Activated CD4-positive, CD25-positive, alpha-beta regulatory T cell treated with anti-CD3 and anti-CD28 coated beads, Interleukin-2, amount 50 U/mL, for 16 hours (primary cell): ENCODE data around the gene MAP2K6.

ENCODE experiments used
- DNase-seq: peaks from one replicate; pipeline ENCODE4 v3.0.0-alpha.2; 2020; ENCODE audit warnings: low read depth, low spot score

MAP2K6 gene

DNA sequence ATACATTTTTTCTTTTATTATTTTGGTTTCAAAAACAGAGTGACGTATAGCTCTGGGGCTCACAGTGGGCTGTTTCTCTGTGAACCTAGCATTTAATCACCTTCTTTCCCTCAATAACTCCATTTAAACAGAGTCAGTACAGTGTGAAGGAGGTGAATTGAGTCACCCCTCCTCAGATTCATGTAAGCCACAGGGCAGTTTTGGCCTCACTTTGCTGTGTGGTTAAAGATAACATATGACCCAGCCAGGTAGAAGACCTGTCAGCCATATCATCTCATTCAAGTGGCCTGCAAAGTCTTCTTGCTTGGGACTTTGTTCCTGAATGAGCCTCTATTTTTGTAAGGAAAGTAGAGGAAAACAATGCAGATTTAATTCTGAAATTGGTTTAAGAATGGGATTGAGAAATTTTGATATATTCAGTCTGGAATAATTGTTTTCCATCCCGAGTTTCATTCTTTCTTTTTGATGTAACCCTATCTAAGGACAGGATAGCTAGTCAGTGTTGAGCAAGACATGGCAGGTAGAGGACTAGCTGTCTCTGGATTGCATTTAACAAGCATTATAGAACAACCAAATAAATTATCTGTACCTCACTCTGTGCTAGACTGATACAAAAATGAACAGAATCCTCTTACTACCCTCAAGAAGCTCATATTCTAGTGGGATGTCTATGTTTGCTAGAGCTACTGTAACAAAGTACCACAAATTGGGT lies 13.1 kb downstream of the MAP2K6 start:
- DNase-seq: no peak

DNA sequence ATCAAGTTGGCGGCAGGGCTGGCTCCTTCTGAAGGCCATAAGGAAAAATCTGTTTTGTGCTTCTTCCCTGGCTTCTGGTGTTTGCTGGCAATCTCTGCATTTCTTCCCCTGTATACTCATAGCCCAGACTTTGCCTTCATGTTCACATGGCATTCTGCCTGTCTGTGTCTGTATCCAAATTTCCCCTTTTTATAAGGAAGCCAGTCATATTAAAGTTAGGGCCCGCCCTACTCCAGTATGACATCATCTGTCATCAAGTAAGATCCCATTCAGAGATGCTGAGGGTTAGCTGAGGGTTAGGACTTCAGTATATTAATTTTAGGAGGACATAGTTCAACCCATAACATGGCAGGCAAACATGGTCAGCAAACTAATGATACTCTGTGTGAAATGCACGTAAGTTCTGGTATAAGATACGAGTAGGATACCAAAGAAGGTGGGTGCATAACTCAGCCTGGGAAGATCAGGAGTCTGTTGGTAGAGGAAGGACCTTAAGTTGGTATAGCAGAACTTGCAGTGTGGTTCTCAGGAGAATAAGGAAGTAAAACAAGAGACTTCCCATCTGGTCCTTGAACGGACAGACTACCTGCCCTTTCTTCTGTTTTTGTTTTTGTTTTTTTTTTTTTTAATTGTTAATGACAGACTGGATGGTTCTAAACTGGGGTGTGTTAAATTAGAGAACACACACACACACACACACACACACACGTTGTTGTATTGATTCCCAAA lies 13.9 kb downstream of the MAP2K6 start:
- DNase-seq: no peak

DNA sequence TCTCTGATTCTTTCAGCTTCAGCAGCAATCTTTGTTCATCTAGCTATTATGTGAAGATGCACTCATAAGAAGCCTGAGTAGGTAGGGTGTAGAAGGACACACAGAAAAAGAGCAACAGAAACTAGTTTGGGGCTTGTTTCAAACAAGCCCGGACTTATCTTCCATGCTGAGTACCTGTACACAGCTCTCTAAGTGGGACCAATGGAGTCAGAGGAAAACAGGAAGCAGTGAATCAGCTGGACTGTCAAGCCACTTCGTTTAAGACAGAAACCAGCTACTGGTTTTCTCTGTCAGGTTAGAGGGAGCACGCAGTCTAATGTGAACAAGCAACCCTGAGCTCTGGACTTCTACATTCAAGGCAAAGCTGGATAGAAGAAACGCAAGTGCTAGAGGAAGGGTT lies 16.0 kb downstream of the MAP2K6 start:
- no peak for DNase-seq

DNA sequence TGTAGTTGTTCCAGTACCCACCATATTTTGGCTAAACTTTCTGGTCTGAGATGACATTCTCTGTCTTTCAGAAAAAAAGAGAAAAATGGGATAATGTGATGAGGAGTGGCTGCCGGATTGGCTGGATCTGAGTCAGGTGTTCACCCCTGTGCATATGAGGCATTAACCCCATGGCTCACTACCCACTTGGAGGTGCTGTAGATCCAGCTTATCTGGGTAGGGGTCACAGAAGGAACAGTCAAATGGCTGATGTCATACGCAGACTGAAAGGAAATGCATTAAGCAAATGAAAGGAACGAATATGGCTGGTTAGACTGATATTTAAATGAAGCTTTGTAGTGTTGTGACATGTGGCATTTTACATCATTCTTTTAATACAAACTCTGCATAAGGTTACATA lies 17.3 kb downstream of the MAP2K6 start:
- DNase-seq: no peak

DNA sequence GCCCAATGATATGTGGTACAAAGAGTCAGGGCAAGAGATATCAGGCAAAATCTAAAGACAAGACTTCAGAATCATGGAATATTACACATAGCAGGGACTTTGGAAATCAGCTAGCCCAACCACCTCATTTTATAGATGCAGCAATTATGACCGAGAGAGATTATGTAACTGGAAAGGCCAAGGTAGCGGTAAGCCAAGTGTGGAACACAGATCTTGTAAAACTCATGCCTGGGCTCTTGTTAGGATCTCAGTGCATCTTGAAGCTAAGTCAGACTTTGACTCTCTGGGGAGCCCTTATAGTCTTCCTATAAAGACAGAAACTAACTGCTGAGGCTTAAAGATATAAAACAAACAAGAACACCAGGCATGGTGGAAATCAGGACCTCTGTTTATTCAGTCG lies 18.6 kb downstream of the MAP2K6 start:
- DNase-seq: no peak

DNA sequence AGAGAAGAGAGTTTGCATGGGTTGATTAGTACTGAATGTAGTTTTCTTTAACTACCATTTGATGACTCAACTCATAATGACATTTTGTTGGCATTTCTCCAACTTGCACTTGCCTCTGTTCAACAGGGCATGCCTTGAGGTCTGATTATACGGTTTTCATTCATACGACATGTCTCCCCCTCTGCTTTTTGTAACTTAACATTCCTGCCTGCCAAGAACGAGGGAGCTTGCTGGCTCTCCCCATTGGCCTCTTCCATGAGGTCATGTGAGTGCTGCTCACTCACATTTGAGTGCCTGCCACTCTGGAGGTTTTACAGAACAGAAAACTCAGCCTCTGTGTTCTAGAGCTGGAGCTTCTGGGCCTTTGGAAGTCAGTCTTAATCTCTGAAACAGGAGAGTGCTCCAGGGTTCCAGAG lies 19.7 kb downstream of the MAP2K6 start:
- DNase-seq: no peak

DNA sequence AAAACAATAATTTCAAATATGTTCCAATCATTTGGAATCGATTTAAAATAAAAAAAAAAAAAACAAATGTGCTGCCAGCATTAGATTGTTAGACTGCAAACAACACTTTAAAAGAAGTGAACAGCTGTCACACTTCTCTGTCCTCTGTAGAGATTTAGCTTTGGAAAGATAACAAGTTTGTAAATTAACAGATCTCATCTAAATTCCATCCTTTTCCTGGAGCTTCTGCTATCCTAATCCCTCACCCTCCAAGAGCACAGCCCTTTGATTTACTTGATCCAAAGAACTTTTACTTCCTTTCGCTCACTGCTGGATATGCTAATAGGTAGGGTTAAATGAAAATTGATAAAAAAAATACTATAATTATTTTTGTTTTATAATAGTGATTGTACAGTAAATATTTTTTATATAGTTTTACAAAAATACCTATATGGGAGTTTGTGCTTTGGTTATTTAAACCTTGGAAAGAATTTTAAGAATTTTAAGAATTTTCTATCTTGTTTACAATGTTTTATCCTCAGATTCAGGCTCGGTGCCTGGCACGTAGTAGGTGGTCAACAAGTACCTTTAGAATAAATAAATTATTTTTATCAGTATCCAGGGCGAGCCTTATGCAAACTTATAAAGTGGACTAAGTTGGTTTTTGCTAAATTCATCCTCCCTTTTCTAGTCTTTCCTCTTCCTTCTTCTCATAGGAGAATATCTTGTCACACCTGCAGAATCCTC lies 21.6 kb downstream of the MAP2K6 start:
- DNase-seq: no peak

DNA sequence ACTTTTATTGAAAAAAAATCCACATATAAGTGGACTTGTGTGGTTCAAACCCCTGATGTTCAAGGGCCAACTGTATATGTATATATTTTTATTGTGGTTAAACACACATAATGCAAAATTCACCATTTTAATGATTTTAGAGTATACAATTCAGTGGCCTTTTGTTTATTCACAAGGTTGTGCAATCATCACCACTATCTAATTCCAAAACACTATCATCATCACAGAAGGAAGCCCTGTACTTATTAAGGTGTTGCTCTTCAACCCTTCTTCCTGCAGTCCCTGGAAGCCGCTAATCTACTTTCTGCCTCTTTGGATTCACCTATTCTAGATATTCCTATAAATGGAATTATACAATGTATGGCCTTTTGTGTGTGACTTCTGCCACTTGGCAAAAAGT lies 23.0 kb downstream of the MAP2K6 start:
- DNase-seq: no peak

DNA sequence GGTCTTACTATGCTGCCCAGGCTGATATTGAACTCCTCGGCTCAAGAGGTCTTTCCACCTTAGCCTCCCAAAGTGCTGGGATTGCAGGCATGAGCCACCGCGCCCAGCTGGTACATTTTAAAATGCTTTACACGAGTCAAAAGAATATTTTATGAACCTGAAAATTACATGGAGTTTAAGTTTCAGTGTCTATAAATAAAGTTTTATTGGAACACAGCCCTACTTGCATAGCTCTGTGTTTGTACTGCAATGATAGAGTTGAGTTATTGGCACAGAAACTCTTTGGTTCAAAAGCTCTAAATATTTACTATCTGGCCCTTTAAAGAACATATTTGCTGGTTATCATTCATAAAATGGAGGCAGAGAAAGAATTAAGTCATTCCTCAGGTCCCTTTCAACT lies 24.3 kb downstream of the MAP2K6 start:
- no peak for DNase-seq

DNA sequence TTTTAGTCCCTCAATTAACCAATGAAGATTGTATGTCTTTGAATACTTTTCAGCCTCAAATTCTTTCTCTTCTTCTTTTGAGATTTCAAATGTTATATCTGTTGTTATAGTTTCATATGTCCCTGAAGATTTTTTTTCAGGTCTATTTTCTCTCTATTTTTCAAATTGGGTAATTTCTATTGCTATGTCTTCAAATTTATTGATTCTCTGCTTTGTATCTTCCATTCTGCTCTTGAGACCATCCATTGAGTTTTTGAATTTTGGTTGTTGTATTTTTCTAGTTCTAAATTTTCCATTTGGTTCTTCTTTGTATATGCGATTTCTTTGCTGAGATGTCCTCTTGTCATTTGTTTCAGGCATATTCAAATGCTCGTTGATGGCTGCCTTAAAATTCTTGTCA lies 26.7 kb downstream of the MAP2K6 start:
- no peak for DNase-seq

DNA sequence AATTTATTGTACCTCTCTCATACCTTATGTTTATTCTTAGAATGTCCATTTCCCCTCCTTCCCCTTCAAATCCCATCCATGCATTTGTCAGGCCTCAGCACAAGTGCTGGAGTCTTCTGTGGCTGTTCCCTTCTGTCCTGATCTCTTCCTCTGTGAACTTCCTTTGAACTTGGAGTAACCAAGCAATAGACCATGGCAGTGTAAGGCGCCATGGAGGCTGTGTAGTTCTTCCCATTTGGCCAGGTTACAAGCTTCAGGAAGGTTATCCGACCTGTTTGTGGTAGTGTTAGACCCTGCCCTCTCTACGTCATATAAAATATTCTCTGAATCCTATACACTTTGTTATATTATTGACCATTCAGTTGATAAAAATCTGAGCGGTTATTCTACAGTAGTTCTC lies 28.6 kb downstream of the MAP2K6 start:
- DNase-seq: no peak

DNA sequence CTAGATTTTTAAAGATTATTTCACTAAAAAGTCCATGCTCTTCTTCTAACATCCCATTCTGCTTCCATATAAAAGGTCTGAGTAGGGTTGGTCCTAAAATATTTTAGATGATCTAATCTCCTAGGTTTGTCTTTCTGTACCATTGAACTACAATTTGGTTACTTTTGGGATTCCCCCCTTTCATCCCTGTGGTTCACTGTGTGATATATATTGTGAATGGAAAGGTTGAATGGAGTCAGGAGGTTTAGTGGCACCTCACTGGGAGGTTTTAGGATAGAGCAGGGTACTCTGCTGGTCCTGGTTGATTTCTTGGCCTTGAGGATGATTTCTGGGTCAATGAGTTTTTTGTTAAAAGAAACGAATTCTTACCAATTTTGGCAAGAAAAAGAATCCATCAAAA lies 29.5 kb downstream of the MAP2K6 start:
- no peak for DNase-seq

DNA sequence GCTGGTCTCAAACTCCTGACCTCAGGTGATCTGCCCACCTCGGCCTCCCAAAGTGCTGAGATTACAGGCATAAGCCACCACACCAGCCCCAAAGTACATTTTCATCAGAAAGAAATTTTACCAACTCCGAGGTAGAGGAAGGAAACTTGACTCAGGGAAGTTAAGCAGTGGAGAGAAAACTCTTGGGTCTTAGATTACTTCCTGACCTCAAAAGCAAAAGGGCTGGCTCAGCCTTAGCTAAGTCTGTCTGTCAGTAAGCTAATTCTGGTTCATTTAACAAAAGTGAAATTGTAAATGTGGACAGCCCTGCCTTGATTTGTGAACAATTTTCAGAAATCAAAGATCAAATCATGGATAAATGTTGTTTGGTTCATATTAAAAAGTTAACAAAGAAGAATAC lies 30.6 kb downstream of the MAP2K6 start:
- DNase-seq: no peak

DNA sequence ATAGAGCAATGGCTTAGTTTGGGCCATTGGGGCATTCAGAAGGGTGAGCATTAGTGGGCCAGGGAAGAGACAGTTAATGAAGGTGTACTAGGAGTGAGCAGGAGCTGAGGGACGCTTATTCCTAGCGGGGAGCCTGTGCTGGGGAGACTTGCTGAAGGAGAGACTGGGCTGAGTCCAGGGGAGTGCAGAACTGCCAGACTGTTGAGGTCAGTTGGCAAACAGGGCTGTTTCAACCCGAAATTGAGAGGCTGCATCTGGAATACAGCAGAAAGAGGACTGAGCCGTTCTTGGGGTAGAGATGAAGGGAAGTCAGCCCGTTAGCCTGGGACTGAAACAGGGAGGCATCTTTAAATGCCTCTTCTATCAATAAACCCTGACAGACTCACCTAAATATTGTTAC lies 33.2 kb downstream of the MAP2K6 start:
- DNase-seq: no peak

DNA sequence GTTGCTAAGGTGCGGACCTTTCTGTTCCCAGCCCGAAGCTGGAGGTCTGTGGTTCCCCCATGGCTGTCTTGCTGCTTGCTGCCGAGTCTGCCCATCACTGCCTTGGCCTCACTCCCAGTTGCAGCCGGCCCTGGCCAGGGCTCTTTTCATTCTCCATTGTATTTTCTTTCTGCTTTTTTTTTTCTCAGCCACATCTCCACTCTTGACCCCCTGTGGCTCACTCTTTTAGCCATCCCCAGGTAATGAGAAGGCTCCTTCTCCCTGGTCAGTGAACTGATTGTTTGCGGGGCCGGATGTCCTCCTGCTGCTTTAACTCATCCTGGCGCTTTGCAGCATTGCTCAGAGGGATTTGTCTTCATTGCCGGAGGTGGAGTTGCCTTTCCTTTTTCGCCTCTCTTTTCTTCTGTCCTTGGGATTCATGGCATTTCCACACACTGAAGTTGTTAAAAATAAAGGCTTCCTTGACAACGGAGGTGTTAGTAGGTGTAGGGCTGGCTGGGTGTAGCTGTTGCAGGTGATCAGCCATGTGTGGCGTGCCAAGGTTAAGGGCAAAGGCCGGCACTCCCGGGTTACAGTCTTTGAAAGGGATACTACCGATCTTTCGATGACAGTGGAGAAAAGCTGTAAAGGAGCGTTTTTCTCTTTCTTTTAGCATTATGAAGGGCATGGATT lies 34.1 kb downstream of the MAP2K6 start:
- no peak for DNase-seq

DNA sequence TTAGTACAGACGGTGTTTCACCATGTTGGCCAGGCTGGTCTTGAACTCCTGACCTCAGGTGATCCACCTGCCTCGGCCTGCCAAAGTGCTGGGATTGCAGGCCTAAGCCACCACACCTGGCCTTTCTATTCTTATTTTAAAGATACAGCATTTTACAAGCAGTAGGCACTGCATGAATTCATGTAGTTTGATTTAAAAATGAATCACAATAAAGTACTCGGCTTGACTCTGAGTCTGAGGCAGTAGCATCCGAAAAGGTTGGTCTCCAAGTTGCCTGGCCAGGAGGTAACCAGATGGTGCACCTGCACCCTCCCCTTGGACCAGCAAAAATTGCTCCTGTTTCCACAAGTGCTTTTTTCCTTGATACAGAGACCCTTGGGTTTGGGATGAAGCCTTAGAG lies 35.6 kb downstream of the MAP2K6 start:
- DNase-seq: no peak

DNA sequence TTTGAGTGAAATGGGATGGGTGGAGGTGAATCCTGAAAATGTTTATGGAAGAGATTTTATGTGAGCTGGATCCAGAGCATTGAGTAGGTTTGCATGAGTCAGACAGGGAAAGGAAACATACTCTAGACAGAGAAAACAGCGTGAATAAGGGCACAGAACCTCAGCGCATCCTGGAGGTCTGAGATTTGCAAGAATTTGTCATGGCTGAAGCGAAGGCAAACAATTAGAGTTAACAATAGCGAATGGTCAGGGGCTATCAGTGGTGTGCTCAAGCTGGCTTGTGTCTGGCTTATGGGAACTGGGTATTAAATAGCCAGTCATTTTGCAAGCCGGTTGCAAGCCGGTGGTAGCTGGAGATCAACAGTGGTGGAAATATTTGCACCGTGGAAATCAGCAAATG lies 36.4 kb downstream of the MAP2K6 start:
- DNase-seq: no peak

DNA sequence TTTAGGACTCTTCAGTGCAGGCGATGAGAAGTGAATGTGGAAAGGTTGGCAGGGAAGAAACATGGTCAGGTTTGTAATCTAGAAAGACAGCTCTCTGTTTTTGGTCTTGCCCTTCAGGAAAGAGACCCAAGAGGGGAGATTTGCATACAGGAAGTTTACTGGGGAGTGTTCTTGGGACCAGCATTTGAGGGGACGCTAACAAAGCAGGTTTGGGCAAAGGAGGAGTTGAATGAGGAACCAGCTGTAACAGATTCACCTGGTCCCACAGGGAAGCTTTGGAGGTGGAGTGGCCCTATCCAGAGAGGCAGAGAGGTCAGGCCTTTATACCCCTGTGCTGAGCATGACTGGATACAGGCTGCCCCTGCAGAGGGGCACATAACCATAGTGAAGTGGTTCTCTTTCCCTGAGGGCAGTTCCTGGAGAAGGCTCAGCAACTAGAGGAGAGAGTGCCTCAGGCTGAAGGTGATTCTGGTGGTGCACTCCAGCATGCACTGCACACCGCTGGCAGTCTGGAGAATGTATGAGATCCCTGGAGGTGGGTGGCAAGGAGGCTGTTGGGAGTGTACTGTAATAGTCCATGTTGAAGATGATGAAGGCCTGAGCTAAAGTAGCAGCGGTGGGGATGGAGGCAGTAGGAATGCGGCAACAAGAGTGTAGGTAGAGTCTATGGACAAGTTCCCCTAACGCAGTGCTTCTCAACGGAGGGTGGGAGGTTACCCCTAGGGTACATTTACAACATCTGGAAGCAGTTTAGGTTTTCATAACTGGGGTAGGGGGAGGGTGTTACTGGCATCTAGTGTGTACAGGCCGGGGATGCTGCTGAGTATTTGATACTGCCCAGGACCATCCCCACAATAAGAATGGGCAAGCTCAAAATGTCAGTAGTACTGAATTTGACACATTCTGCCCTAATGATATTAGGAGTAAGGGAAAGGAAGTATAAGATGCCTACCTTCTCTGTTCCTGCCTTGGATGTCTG lies 37.2 kb downstream of the MAP2K6 start:
- no peak for DNase-seq

DNA sequence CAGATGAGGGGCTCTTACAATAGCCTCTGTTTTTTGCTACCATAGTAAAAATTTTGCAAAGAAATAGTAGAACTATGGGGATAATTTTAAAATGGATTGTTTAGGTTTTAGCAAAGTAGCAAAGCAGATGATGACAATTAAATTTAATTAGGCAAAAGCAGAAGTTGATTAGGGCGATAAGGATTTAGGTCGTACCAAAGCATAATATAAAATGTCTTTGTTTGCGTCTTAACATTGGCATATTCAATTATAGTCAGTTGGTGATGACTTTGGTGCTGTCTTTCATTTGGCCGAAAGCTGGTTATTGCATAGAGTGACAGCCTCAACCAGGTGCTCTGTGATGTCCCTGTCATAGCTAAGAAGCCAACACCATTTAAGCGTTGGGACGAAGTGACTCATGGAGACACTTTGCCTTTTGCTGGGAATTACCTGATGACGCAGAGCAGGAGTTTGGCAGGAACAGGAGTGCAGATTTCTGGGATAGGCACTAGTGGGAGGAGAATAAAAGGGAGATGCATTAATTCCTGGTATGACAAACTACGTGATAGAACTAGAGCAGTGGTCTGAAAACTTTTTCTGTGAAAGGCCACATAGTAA lies 38.3 kb downstream of the MAP2K6 start:
- DNase-seq: no peak

DNA sequence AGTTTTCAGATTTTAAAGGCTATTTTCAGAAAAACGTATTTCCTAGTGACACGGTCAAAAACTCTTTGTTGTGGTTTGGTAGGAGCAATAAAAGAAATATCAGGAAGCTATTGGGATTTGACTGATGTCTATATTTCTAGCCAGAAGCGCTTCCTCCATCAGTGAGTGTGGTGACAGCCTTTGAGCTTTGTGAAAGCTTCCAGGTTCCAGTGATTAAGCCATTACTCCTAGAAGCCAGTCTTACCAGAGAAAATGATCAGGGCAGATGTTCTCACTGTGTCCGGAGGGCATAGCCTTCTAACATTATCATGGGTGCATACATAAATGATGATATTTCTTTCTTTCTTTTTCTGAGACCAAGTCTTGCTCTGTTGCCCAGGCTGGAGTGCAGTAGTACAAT lies 39.6 kb downstream of the MAP2K6 start:
- no peak for DNase-seq

DNA sequence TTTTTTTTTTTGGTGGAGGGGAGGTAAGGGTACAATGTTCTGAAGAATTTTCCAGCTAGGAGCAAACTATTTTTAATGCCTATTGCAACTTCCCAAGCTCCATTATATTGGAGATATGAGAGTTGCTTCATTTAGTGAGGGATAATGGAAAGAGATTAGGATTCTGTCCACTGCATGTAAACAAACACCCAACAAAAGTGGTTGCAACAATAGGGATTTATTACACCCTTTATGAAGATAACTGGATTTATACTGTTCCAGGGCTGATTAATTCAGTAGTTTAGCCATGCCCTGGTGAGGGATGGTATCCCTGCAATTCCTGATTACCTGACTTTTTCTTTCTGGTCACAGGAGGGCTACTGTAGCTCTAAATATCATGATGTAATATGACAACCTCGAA lies 40.5 kb downstream of the MAP2K6 start:
- no peak for DNase-seq
